Mesenchymal stem cell (in vitro differentiated cells and primary cell): ENCODE data around the gene PTPRG.

ENCODE experiments used
- DNase-seq: peaks from one replicate; pipeline ENCODE4 v3.0.0-alpha.2; 2013
- H2AFZ ChIP-seq: one replicate; pipeline ENCODE4 v1.6.1; 2013; ENCODE audit warnings: low read depth, mild to moderate bottlenecking, control low read depth, inconsistent platforms, low read length, moderate library complexity
- H2AK5ac ChIP-seq: 2 replicates; pipeline ENCODE4 v1.6.1; 2013; ENCODE audit warnings: low read length, moderate library complexity, mild to moderate bottlenecking, inconsistent platforms; ENCODE audit not compliant: severe bottlenecking
- H2BK120ac ChIP-seq: one replicate; pipeline ENCODE4 v1.6.1; 2013; ENCODE audit warnings: low read depth, mild to moderate bottlenecking, inconsistent platforms, low read length, moderate library complexity
- H2BK12ac ChIP-seq, 2 experiments: one replicate each; pipeline ENCODE4 v1.6.1; 2013; ENCODE audit warnings: inconsistent platforms in 2 of 2, low read length in 2 of 2, mild to moderate bottlenecking in 2 of 2, moderate library complexity in 2 of 2, control low read depth in 1 of 2
- H2BK15ac ChIP-seq: one replicate; pipeline ENCODE4 v1.6.1; 2013; ENCODE audit warnings: mild to moderate bottlenecking, low read depth, inconsistent platforms; ENCODE audit not compliant: poor library complexity, severe bottlenecking
- H2BK5ac ChIP-seq: 2 replicates; pipeline ENCODE4 v1.6.1; 2013; ENCODE audit warnings: low read depth, mild to moderate bottlenecking, low read length, control low read depth, inconsistent platforms; ENCODE audit not compliant: poor library complexity, severe bottlenecking
- H3K14ac ChIP-seq, 2 experiments: one replicate each; pipeline ENCODE4 v1.6.1; 2013; ENCODE audit warnings: inconsistent platforms in 2 of 2, low read length in 2 of 2, control low read depth in 1 of 2, mild to moderate bottlenecking in 1 of 2, moderate library complexity in 1 of 2
- H3K18ac ChIP-seq, 2 experiments: one replicate each; pipeline ENCODE4 v1.6.1; 2013; ENCODE audit warnings: inconsistent platforms in 2 of 2, low read length in 2 of 2, control low read depth in 1 of 2, low read depth in 1 of 2, mild to moderate bottlenecking in 1 of 2
- H3K23ac ChIP-seq, 2 experiments: one replicate each; pipeline ENCODE4 v1.6.1; 2013; ENCODE audit warnings: inconsistent platforms in 2 of 2, low read length in 2 of 2, mild to moderate bottlenecking in 2 of 2, moderate library complexity in 2 of 2, control low read depth in 1 of 2
- H3K27ac ChIP-seq: 2 replicates; pipeline ENCODE4 v1.5.1; 2013; ENCODE audit warnings: mild to moderate bottlenecking, moderate library complexity, low read length, control low read depth, inconsistent platforms; ENCODE audit not compliant: poor library complexity, severe bottlenecking
- H3K27me3 ChIP-seq, 2 experiments: 2 replicates each; pipeline versions ENCODE4 v1.6.1 to v1.7.0; 2013; ENCODE audit warnings: low read length in 2 of 2, mild to moderate bottlenecking in 2 of 2, moderate library complexity in 2 of 2, control low read depth in 1 of 2, inconsistent platforms in 1 of 2; ENCODE audit not compliant: control insufficient read depth in 1 of 2, insufficient read depth in 1 of 2
- H3K36me3 ChIP-seq, 2 experiments: 2 replicates each; pipeline versions ENCODE4 v1.6.1 to v1.7.0; 2013; ENCODE audit warnings: low read length in 2 of 2, control low read depth in 1 of 2, inconsistent platforms in 1 of 2, low read depth in 1 of 2, mild to moderate bottlenecking in 1 of 2; ENCODE audit not compliant: insufficient read depth in 2 of 2, control insufficient read depth in 1 of 2
- H3K4ac ChIP-seq, 2 experiments: one replicate each; pipeline ENCODE4 v1.6.1; 2013; ENCODE audit warnings: inconsistent platforms in 2 of 2, low read length in 2 of 2, mild to moderate bottlenecking in 2 of 2, moderate library complexity in 2 of 2, control low read depth in 1 of 2, low read depth in 1 of 2
- H3K4me1 ChIP-seq: 2 replicates; pipeline ENCODE4 v1.6.1; 2013; ENCODE audit warnings: low read depth, low read length, control low read depth; ENCODE audit not compliant: control insufficient read depth, insufficient read depth
- H3K4me2 ChIP-seq: 2 replicates; pipeline ENCODE4 v1.6.1; 2013; ENCODE audit warnings: low read length, mild to moderate bottlenecking, inconsistent platforms; ENCODE audit not compliant: poor library complexity, severe bottlenecking
- H3K4me3 ChIP-seq, 2 experiments: 2 replicates each; pipeline versions ENCODE4 v1.5.1 to v1.7.0; 2013; ENCODE audit warnings: low read length in 2 of 2, mild to moderate bottlenecking in 2 of 2, control low read depth in 1 of 2, low read depth in 1 of 2; ENCODE audit not compliant: insufficient read depth in 1 of 2
- H3K79me1 ChIP-seq: replicated peaks from 2 replicates; pipeline ENCODE4 v1.6.1; 2013; ENCODE audit warnings: mild to moderate bottlenecking, control low read depth, low read length, inconsistent platforms; ENCODE audit not compliant: poor library complexity, severe bottlenecking
- H3K9ac ChIP-seq: 2 replicates; pipeline ENCODE4 v1.7.0; 2013; ENCODE audit warnings: mild to moderate bottlenecking, low read length, moderate library complexity
- H3K9me3 ChIP-seq: 2 replicates; pipeline ENCODE4 v1.7.0; 2013; ENCODE audit warnings: mild to moderate bottlenecking, low read length; ENCODE audit not compliant: control insufficient read depth
- H4K8ac ChIP-seq: one replicate; pipeline ENCODE4 v1.6.1; 2013; ENCODE audit warnings: inconsistent platforms, mild to moderate bottlenecking, low read length, moderate library complexity
- H4K91ac ChIP-seq: one replicate; pipeline ENCODE4 v1.6.1; 2013; ENCODE audit warnings: mild to moderate bottlenecking, low read length, inconsistent platforms
- WGBS: methylation state at CpG from one replicate; pipeline ENCODE4 v1.1.7; 2013; ENCODE audit warnings: mixed read lengths; 5-methylcytosine and 5-hydroxymethylcytosine counted together

PTPRG gene

GRCh38 chr3:62169906-62170660, 608.7 kb downstream of the PTPRG start:
- Histone ChIP-seq H3K36me3 (peaks cover 4 to 21% of the 10 kb centered on the region in 2 experiments), H4K91ac (no peak overlapping the region), H2AK5ac (no peak overlapping the region), H4K8ac (no peak overlapping the region), H3K4me1 (peaks cover 3% of the 10 kb centered on the region), H2BK5ac (no peak overlapping the region), H3K4ac (no peak overlapping the region), H3K79me1 (peaks cover 1% of the 10 kb centered on the region), H2BK120ac (no peak overlapping the region), H2BK12ac (no peak overlapping the region), H3K27me3 (no peaks in the 10 kb centered on the region), H3K14ac (no peak overlapping the region), H3K4me3 (no peak overlapping the region), H3K18ac (no peak overlapping the region), H3K9ac (no peak overlapping the region), H3K27ac (no peak overlapping the region), H3K4me2 (no peak overlapping the region), H2BK15ac (no peak overlapping the region), H3K9me3 (peaks cover 9% of the 10 kb centered on the region), H2AFZ (no peak overlapping the region), H3K23ac (no peak overlapping the region)
- no peak for DNase-seq
- WGBS, result 46% methylated on average over 2 of the region's 4 CpGs

GRCh38 chr3:62171789-62172188, 610.4 kb downstream of the PTPRG start:
- no peak overlapping the region for H3K14ac ChIP-seq
- H4K8ac ChIP-seq, result no peak overlapping the region
- H2AK5ac ChIP-seq, result no peak overlapping the region
- peaks cover 9% of the 10 kb centered on the region for H3K9me3 ChIP-seq
- no peak overlapping the region for H2BK15ac ChIP-seq
- no peak overlapping the region for H2AFZ ChIP-seq
- no peak overlapping the region for H2BK5ac ChIP-seq
- H3K79me1 ChIP-seq, result peaks cover 1% of the 10 kb centered on the region
- H3K4me1 ChIP-seq, result peaks cover 3% of the 10 kb centered on the region
- H3K27me3 ChIP-seq, result no peaks in the 10 kb centered on the region
- 95% methylated on average over 2 of the region's 2 CpGs for WGBS
- no peak overlapping the region for H4K91ac ChIP-seq
- no peak overlapping the region for H3K18ac ChIP-seq
- H3K9ac ChIP-seq, result no peak overlapping the region
- H3K36me3 ChIP-seq, result peaks cover 4 to 21% of the 10 kb centered on the region in 2 experiments
- no peak overlapping the region for H2BK120ac ChIP-seq
- no peak for DNase-seq
- H3K4me2 ChIP-seq, result no peak overlapping the region
- H3K23ac ChIP-seq, result no peak overlapping the region
- no peak overlapping the region for H3K4ac ChIP-seq
- H2BK12ac ChIP-seq, result no peak overlapping the region
- no peak overlapping the region for H3K27ac ChIP-seq
- H3K4me3 ChIP-seq, result no peak overlapping the region

GRCh38 chr3:62172199-62172598, 610.8 kb downstream of the PTPRG start:
- no peak overlapping the region for H3K14ac ChIP-seq
- H3K4me1 ChIP-seq, result peaks cover 3% of the 10 kb centered on the region
- H3K4ac ChIP-seq, result no peak overlapping the region
- no peak overlapping the region for H2BK15ac ChIP-seq
- peaks cover 9% of the 10 kb centered on the region for H3K9me3 ChIP-seq
- 100% methylated on average over 1 of the region's 1 CpG for WGBS
- no peak overlapping the region for H2BK12ac ChIP-seq
- H2BK120ac ChIP-seq, result no peak overlapping the region
- H2AFZ ChIP-seq, result no peak overlapping the region
- H2AK5ac ChIP-seq, result no peak overlapping the region
- H3K27me3 ChIP-seq, result no peaks in the 10 kb centered on the region
- no peak overlapping the region for H3K18ac ChIP-seq
- H3K4me2 ChIP-seq, result no peak overlapping the region
- H2BK5ac ChIP-seq, result no peak overlapping the region
- peaks cover 4 to 21% of the 10 kb centered on the region in 2 experiments for H3K36me3 ChIP-seq
- no peak for DNase-seq
- no peak overlapping the region for H3K9ac ChIP-seq
- no peak overlapping the region for H3K23ac ChIP-seq
- H3K27ac ChIP-seq, result no peak overlapping the region
- no peak overlapping the region for H3K4me3 ChIP-seq
- peaks cover 1% of the 10 kb centered on the region for H3K79me1 ChIP-seq
- no peak overlapping the region for H4K8ac ChIP-seq
- H4K91ac ChIP-seq, result no peak overlapping the region

GRCh38 chr3:62173939-62174515, 612.7 kb downstream of the PTPRG start:
- Histone ChIP-seq H3K4me1 (no peaks in the 10 kb centered on the region), H2AFZ (no peak overlapping the region), H2AK5ac (no peak overlapping the region), H2BK15ac (no peak overlapping the region), H4K91ac (no peak overlapping the region), H3K4me3 (no peak overlapping the region), H3K4me2 (no peak overlapping the region), H3K79me1 (no peaks in the 10 kb centered on the region), H2BK12ac (no peak overlapping the region), H2BK5ac (no peak overlapping the region), H3K4ac (no peak overlapping the region), H3K23ac (no peak overlapping the region), H3K27ac (no peak overlapping the region), H4K8ac (no peak overlapping the region), H3K27me3 (no peaks in the 10 kb centered on the region), H2BK120ac (no peak overlapping the region), H3K14ac (no peak overlapping the region), H3K9me3 (peaks cover 9% of the 10 kb centered on the region), H3K9ac (no peak overlapping the region), H3K18ac (no peak overlapping the region), H3K36me3 (peaks cover 0 to 20% of the 10 kb centered on the region in 2 experiments)
- no peak for DNase-seq
- WGBS, result 84% methylated on average over 7 of the region's 7 CpGs
